Sigmoid colon (tissue), 7 donors: ENCODE data around the gene NTRK3. TPM values are rescaled to one million over a fixed set of nuclear protein-coding genes. Genes with fewer than 3 reads are reported as not detected.

Source experiments
- DNase-seq: peaks from one replicate; pipeline ENCODE4 v3.0.0-alpha.2; 2019
- H3K27ac ChIP-seq, 4 donors: fragments of 200-600 bp; sonication (generic); one replicate each; pipeline ENCODE4 v1.5.1; 2016 to 2019; ENCODE audit warnings: mild to moderate bottlenecking in 1 of 4
- H3K27me3 ChIP-seq, 3 donors: fragments of 200-600 bp; sonication (generic); one replicate each; pipeline ENCODE4 v1.5.1; 2019; ENCODE audit warnings: mild to moderate bottlenecking in 1 of 3
- H3K36me3 ChIP-seq, 4 donors: fragments of 200-600 bp; sonication (generic); one replicate each; pipeline ENCODE4 v1.5.1; 2016 to 2019
- H3K4me1 ChIP-seq, 4 donors: fragments of 200-600 bp; sonication (generic); one replicate each; pipeline ENCODE4 v1.5.1; 2017 to 2019
- H3K4me3 ChIP-seq, 4 donors: fragments of 200-600 bp; sonication (generic); one replicate each; pipeline ENCODE4 v1.5.1; 2017 to 2019; ENCODE audit warnings: mild to moderate bottlenecking in 2 of 4, moderate library complexity in 1 of 4
- H3K9me3 ChIP-seq, 4 donors: fragments of 200-600 bp in 3 of 4; sonication (generic) in 3 of 4; one replicate each; pipeline versions ENCODE4 v1.5.1 to v1.6.1; 2013 to 2019
- EP300 ChIP-seq, 4 donors: sonication (generic); formaldehyde crosslinking; IDR thresholded peaks; one replicate each; pipeline ENCODE4 v1.6.1; 2017; ENCODE audit warnings: antibody characterized with exemption in 4 of 4
- POLR2A ChIP-seq, 2 donors: fragments of 450-650 bp; IDR thresholded peaks; one replicate each; pipeline ENCODE4 v1.6.1; 2016; ENCODE audit warnings: antibody characterized with exemption in 2 of 2, mild to moderate bottlenecking in 2 of 2, moderate library complexity in 2 of 2
- POLR2AphosphoS5 ChIP-seq, 4 donors: sonication (generic); formaldehyde crosslinking; IDR thresholded peaks; one replicate each; pipeline ENCODE4 v1.6.1; 2017; ENCODE audit warnings: antibody characterized with exemption in 4 of 4
- WGBS, 2 donors: extraction: QIAGEN DNeasy Blood & Tissue Kit; methylation state at CpG; one replicate each; pipeline ENCODE4 v1.1.7; 2013; 5-methylcytosine and 5-hydroxymethylcytosine counted together
- intact Hi-C: fragments of 100-400 bp; cut with DNase I; formaldehyde crosslinking; loops from one replicate; pipeline ENCODE4 v1.15.1; 2023
- polyA plus RNA-seq, 3 donors: library from polyadenylated mRNA; stranded (reverse); fragments of 200-250 nt; gene quantifications; one replicate each; pipeline ENCODE4 v1.2.3, GENCODE V29; 2013
- total RNA-seq, 4 donors: library from RNA; depleted of rRNA; stranded (reverse); fragments of >200 nt; gene quantifications; one replicate each; pipeline ENCODE4 v1.1.0, GENCODE V29; 2016
- TF ChIP-seq, protein P1 (sequence below), 4 experiments: fragments of 450-650 bp in 3 of 4; fragments of 200-600 bp in 1 of 4; IDR thresholded peaks; one replicate each; pipeline ENCODE4 v1.5.1; 2016 to 2019; ENCODE audit warnings: antibody characterized with exemption in 4 of 4, mild to moderate bottlenecking in 3 of 4, moderate library complexity in 2 of 4
- donor health status: healthy with polysubstance abuse.
- donor health status: Bipolar disorder and iron deficiency.
- donor health status: healthy.

Gene NTRK3
- total and polyA plus RNA-seq, 7 donors, result 1.1 to 13.0 (median 3.6) TPM; not detected in 2

DNA sequence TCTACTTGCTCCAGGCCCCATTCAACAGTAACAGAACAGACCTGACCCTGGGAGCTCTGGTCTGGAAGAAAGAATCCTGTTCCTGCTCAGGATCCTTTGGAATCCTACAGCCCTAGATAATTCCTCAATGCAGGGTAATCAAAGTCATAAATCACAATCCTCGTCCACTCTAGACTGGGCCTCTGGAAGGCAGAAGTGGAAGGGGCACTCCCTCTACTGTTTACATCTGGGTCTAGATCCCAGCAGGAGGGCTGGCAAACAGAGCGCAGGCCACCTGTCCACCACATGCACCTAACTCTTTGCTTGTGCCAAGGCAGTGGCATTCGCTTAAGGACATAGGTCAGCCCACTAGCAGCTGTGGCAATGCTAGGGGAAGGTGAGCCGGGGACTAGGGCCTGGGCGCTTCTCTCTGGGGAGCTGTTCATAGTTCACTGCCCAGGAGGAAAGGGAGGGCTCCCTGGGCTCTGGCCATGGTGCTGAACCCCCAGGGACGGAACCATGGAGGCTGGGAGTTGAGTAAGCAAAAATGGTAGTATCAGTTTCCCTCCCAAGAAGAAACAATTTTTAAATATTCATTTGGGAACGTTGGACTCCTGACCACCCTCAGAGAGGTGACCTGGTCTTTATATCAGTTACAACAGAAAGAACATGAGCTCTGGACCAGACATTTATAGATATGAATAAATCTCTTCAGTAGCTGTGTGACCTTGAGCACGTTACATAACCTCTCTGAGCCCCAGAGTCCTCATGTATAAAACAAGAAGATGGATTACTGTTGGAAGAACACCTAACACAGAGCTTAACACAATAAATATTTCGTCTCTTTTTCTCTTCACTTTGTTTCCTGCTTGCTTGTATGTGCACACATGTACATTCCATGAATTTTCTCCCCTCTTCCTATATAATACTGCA lies 90.2 kb downstream of the NTRK3 start:
- Histone ChIP-seq H3K27me3 (no peaks in the 10 kb centered on the region), H3K4me3 (no peak overlapping the region), H3K4me1 (no peaks in the 10 kb centered on the region), H3K27ac (no peak overlapping the region), H3K36me3 (no peaks in the 10 kb centered on the region), H3K9me3 (no peaks in the 10 kb centered on the region)
- intact Hi-C loops, result no loop called here
- TF ChIP-seq POLR2AphosphoS5 (IDR thresholded peaks at IDR 0.05) (no peak), POLR2A (IDR thresholded peaks at IDR 0.05) (no peak), EP300 (IDR thresholded peaks at IDR 0.05) (no peak)
- TF ChIP-seq, protein P1, sequence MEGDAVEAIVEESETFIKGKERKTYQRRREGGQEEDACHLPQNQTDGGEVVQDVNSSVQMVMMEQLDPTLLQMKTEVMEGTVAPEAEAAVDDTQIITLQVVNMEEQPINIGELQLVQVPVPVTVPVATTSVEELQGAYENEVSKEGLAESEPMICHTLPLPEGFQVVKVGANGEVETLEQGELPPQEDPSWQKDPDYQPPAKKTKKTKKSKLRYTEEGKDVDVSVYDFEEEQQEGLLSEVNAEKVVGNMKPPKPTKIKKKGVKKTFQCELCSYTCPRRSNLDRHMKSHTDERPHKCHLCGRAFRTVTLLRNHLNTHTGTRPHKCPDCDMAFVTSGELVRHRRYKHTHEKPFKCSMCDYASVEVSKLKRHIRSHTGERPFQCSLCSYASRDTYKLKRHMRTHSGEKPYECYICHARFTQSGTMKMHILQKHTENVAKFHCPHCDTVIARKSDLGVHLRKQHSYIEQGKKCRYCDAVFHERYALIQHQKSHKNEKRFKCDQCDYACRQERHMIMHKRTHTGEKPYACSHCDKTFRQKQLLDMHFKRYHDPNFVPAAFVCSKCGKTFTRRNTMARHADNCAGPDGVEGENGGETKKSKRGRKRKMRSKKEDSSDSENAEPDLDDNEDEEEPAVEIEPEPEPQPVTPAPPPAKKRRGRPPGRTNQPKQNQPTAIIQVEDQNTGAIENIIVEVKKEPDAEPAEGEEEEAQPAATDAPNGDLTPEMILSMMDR (IDR thresholded peaks at IDR 0.05), result no peak
- WGBS, 2 donors, result 16 to 35% methylated on average over 9 of the region's 9 CpGs
- DNase-seq, result no peak

DNA sequence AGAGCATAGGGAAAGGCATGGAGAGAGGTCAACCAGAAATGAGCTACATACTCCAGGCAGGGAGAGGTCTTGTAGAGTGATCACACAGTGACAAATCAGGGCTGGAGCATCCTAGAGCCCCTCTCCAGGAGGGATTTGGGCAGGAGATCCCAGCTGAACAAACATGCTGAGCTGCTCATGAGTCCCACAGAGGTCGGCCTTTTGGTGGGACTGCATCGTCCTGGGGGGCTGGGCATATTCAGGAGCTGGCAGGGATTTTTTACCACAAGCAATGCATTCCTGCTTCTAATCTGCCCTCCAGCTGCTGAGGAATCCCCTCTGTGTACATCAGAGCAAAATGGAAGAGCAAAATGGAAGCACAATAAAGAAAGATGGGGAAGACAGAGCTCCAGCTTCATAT lies 94.9 kb downstream of the NTRK3 start:
- 66 to 70% methylated on average over 2 of the region's 2 CpGs for WGBS, 2 donors

DNA sequence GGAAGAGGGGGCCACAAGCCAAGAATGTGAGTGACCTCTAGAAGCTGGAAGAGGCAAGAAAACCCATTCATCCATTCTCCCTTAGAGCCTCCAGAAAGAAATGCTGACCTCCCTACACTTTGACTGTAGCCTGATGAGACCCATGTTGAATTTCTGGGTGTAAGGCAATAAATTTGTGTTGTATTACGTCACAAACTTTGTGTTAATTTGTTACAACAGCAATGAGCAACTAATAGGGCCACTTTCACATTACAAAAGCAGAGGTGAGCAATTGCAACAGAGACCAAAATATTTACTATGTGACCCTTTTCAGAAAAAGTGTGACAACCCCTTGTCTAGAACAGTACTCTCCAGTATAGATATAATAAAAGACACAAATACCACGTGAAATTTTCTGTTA lies 101.2 kb downstream of the NTRK3 start:
- Histone ChIP-seq H3K27ac (no peak overlapping the region), H3K9me3 (no peaks in the 10 kb centered on the region), H3K4me3 (no peak overlapping the region), H3K4me1 (no peaks in the 10 kb centered on the region), H3K27me3 (no peaks in the 10 kb centered on the region), H3K36me3 (no peaks in the 10 kb centered on the region)
- WGBS, 2 donors, result 41 to 57% methylated on average over 2 of the region's 2 CpGs
- intact Hi-C loops, result no loop called here
- TF ChIP-seq EP300 (IDR thresholded peaks at IDR 0.05), result no peak
- TF ChIP-seq POLR2AphosphoS5 (IDR thresholded peaks at IDR 0.05), result no peak
- no peak for TF ChIP-seq POLR2A (IDR thresholded peaks at IDR 0.05)
- TF ChIP-seq, protein P1 (IDR thresholded peaks at IDR 0.05), result no peak
- no peak for DNase-seq

More for the DNA sequence above, 94.9 kb downstream of the NTRK3 start:
- Histone ChIP-seq H3K27ac (no peak overlapping the region), H3K9me3 (no peaks in the 10 kb centered on the region), H3K27me3 (no peaks in the 10 kb centered on the region), H3K4me3 (no peak overlapping the region), H3K36me3 (no peaks in the 10 kb centered on the region), H3K4me1 (no peaks in the 10 kb centered on the region)
- TF ChIP-seq EP300 (IDR thresholded peaks at IDR 0.05) (no peak), POLR2A (IDR thresholded peaks at IDR 0.05) (no peak), POLR2AphosphoS5 (IDR thresholded peaks at IDR 0.05) (no peak)
- TF ChIP-seq, protein P1 (IDR thresholded peaks at IDR 0.05), result no peak
- intact Hi-C loops, result no loop called here
- DNase-seq, result no peak

DNA sequence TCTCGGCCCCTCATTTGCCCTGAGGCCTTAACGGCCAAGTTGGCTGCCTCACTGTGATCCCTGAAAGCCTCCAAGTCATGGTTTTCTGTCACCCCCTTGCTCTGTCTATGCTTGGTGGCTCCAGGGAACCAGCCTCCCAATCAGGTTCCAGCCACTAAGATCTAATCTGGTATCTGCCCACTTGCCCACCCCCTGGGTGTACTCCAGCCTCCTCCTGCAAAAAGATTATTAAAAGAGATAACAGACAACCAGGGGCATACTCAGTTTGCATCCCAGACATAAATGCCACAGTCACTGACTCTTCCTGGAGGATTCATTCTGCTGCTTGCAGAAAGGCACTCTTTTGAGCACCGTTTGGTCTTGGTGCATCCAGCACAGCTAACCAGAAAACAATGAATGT lies 103.9 kb downstream of the NTRK3 start:
- intact Hi-C loops, result no loop called here
- TF ChIP-seq, protein P1 (IDR thresholded peaks at IDR 0.05), result no peak
- TF ChIP-seq POLR2A (IDR thresholded peaks at IDR 0.05), result no peak
- TF ChIP-seq POLR2AphosphoS5 (IDR thresholded peaks at IDR 0.05), result no peak
- no peak for TF ChIP-seq EP300 (IDR thresholded peaks at IDR 0.05)

More for the DNA sequence above, 103.9 kb downstream of the NTRK3 start:
- Histone ChIP-seq H3K4me1 (no peaks in the 10 kb centered on the region), H3K27me3 (no peaks in the 10 kb centered on the region), H3K9me3 (no peaks in the 10 kb centered on the region), H3K27ac (no peak overlapping the region), H3K4me3 (no peak overlapping the region), H3K36me3 (no peaks in the 10 kb centered on the region)
- no peak for DNase-seq
- WGBS, 2 donors, result 47 to 66% methylated on average over 3 of the region's 3 CpGs
